Activated gamma-delta T cell (primary cell): ENCODE measurements around the gene KNCN.

ENCODE experiments used
- DNase-seq: peaks from one replicate; lab custom pipeline; 2025; lab: John Stamatoyannopoulos, UW

KNCN gene

DNA sequence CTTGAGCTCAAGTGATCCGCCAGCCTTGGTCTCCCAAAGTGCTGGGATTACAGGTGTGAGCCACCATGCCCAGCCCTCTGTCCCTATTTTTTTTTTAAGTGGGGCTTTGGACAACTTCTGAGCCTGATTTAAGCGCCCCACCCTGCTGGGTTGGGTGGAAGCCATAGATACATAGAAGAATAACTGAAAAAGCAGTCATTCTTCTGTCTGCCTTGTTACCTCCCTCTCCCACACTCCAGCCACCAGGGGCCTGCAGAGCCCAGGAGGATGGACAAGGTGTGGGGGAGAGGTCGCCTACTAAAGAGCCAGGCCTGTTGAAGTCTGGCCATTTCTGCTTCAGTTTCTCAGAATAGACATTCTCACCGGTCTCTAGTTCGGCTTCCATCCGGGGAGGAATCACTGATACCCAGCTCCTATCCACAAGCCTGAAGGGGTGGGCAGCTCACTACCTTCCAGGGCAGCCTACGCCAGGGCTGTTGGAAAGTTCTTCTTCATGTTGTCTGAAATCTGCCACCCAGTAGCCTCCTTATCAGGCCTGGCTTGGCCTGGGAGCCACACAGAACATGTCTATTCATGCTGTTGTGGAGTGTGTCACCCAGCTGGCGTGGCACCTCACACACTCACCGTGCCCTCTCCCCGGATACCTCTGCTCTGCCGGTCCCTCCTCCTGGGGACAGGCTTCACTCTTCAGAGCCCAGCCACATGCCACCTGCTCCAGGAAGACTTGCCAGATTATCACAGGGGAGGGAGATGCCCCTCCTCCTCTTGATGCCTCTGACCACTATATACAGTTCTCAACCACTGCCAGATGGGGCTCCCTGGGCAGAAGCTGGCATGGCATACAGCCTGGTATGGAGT, 27.7 kb downstream of the KNCN start:
- DNase-seq = no peak

DNA sequence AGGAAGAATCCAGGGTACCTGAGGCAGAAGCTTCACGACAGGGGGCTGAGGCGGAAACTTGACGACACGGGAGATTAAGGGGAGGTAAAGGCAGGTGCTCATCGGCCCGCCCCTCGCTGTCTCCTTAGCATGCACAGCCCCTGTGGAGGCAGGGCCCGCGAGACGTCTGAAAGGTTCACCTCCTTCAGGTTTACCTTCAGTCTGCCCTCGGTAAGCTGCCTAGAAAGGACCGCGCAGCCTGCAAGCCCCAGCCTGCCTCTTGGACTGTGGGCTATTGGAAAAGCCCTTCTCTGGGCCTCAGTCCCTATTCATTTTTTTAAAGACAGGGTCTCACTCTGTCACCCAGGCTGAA, 28.5 kb downstream of the KNCN start:
- no peak for DNase-seq

DNA sequence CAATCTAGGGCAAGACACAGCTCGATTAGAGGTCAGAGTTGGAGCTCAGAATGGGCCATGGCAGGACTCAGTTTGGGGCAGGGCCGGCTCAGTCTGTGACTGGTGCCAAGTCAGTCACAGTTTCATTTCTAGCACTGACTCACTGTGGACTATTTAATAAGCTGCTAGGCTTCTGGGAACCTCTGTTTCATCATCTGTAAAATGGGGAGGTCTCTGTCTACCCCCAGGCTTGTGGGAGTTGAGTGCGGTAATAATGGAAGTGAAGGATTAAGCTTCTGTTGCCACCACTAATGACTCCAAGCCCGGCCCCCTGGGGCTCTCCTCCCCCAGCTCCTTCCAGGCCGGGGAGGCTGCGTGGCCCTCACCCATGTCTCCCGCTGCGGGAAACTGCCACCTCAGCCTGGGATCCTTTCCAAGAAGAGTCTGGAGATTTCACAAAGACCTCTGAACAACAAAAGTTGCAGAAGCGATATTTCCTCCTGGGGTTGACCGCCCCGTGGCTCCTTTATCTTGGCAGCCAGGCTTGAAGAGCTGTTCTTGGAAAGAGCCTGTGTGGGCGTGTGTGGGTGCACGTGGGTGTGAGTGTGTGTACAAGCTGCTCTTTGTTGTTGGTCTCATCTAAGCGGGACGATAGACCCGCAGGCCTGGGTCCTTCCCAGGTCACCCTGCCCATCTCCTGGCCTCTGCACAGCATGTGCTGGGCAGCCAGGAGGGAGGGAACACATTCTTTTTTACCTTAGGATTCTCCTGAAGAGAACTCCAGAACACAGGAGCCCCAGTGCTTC, 29.1 kb downstream of the KNCN start:
- DNase-seq = no peak

DNA sequence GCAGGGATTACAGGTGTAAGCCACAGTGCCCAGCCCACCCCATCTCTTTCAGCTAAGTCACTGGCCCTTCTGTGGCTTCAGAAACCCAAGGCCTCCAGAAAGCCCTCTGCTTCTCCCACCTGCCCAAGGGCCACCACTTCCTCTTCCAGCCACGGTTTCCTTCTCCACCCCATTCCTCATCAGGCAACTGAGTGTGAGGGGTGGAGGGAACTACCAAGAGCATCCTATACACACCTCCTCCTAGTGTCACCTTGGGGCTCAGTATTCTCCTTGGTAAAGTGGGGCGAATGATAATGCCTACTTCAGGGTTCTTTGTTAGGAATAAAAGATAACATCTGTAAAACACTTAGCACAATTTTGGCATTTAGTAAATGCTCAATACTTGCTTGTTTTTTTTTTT, 30.0 kb downstream of the KNCN start:
- no peak for DNase-seq

DNA sequence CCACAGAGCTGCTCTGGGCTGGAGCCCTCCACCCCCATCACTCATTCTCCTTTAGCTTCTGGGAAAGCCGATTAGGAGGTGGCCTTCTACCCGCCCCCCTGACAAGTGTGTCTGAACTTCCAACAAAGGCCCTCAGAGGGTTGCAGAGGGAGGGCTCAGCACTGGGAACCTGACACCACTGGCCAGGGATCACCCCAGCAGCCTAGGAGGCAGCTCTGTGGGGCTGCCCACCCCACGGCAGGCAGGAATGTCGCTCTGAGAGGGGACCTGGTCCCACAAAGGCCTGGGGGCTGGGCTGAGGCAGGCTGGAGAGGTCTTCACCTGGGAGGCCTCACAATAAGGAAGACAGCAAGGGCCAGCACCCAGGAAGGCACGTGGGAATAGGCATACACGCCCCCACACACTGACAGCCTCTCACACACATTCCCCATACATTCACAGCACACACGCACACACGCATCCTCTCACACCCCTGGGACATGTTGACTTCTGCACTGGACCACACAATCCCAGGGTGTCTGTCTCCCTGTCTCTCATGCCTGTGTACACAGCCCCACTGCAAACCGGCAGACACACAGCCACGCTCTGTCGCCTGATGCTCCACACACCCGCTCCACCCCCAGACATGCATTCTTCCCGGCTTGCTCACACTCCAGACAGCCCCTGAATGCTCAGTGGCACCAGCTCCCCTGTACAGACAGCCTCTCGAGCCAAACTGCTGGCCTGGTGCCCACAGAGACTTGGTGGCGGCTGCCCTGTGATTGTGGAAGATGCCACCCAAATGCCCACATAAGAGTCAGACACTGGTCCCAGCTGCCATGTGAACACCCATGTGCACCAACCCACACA, 31.2 kb downstream of the KNCN start:
- DNase-seq = no peak

DNA sequence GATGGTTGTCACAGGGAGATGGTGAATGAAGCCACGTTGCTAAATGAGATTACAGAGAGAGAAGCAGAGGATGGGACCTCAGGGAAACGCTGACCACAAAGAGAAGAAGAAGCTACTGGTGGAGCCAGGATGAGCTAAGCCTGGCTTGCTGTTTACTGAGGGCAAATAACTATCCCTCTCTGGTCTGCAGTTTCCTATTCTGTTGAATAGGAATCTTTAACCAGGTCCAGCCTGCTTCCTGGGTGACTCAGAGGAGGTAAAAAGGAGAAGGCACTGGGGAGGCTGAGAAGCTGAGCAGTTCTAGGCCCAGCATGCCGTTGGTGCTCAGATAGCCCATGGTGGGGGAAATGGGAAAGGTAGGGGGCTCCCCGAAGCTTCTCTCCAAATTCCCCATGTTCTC, 32.2 kb downstream of the KNCN start:
- DNase-seq = no peak

DNA sequence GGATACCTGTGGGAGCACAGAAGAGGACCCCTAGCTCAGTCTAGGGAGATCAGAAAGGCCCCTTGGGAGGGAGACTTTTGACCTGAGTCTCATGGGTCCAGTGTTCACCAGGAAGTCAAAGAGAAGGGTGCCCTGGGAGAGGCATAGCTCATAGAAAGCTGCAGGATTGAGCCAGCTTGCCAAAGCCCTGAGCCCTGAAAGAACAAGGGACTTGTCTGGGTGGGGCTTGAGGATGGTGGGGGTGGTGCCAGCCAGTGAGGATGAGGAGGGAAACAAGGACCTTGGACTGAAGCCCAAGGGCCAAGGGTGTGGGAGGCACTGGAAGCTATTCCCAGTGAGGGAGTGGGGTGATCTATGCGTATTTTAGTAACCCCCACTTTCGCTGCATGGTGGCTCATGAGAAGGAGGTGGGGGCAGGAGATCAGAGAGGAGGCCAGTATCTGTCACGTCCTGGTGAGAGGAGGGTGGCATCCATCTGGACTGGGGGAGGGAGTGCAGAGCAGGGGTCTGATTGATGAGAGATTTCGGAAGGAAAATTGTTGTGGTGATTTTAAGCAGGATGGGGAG, 33.4 kb downstream of the KNCN start:
- no peak for DNase-seq

DNA sequence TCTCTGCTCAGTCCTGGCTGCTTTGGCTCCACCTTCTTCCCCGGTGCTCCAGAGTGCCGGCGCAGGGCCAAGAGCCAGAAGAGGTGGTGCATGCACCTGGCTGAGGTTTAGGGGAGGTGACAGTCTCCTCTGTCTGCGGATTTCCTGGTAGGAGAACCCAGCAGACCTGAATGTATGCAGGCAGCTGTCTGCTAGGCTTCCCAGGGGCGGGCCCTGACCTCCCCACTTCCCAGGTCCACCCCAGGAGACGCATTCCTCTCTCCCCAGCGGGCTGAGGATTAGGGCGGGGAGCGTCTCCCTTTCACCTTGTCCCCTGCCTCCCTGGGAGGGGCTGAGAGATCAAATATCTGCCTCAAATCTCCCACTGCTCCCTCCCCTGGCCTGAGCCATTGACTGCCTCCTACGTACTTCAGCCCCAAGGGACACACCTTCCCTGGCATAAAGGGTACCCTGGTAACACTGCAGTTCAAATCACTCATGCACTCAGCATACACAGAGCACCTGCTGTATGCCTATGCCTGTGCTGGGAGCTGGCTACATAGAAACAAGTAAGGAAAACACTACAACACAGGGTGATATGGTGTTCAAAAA, 34.3 kb downstream of the KNCN start:
- no peak for DNase-seq

DNA sequence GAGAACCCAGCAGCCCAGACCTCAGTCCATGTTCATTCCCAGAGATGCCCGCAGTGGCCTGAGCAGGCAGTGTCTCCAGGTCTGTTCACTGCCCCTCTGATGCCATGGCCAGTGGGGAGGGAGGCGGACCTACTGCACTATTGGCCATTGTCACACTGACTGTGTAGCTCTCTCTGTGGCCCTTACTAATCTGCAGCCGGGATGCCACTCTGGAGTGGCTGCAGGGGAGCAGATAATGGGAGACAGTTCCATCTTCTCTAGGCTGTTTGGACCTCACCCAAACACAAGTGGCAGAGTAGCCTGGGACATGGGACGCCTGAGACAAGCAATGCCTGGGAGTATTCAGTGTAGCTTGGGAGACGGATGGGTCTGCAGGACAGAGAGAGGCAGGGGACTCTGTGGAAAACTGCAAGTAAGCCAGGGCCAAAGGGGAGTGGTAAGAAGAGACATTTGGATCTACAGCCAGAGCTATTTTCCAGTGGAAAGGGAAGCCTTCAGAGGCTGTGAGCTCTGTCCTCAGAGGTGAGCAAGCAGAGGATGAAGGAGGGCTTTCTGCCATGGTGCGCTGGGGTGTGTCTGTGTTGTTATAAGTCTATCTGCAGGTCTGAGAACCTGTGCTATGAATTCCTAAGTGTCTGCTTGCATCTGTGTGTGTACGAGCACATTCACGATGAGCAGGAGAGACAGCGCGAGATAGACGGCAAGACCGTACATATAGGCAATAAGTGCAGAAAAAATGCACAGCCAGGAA, 35.1 kb downstream of the KNCN start:
- no peak for DNase-seq

DNA sequence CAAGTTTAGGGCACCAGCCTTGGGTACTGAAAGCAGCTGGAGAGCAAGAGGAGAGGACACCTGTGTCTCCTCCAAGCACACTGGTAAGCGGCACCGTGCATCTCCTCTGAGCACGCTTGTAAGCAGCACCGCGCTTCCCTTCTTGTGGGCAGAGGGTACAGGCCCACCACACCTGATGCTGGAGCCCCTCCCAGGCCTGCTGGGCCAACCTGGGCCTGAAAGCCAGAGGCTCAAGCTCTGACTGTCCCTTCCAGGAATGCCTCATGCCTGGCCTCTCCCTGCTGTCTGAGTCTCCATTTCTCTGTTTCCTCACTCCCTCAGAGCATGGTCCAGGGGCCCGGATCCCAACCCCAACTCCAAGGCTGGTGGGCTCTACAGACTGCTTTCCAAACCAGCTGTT, 35.9 kb downstream of the KNCN start:
- DNase-seq = no peak

DNA sequence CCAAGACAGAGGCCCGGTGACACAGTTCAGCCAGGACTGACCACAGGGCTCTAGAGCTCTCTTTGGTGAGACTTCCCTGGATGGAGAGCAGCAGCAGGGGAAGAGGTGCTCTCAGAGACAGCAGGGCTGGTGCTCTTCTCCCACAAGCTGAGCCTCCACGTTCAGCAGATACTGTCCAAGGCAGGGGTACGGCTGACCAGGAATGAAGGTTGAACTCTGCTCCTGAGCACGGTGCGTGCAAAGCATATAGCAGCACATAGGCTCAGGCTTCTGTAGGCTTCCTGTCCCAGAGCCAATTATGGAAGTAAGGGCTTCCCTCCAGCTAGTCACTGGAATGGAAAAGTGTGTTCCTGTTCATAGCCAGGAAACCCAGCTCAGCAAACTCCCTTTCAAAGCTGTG, 37.9 kb downstream of the KNCN start:
- DNase-seq = no peak

DNA sequence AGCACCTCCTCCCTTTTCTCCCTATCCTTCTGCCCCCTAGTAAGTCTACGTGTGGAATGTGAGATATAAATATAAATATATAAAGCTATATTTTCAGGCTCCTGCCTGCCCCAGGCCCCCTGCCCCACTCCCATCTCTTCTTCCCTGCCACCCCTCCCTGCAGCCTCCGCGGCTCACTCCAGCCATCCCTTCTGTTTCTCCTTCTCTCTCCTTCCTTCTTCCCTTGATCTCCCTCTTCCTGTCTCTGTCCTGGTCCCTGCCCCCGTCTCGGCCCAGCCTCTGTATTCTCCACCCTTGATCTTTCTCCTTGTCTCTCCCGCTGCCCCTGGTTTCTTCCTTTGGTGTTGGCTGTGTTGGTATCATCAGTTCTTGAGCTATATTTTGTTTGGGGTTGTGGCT, 38.7 kb downstream of the KNCN start:
- no peak for DNase-seq

DNA sequence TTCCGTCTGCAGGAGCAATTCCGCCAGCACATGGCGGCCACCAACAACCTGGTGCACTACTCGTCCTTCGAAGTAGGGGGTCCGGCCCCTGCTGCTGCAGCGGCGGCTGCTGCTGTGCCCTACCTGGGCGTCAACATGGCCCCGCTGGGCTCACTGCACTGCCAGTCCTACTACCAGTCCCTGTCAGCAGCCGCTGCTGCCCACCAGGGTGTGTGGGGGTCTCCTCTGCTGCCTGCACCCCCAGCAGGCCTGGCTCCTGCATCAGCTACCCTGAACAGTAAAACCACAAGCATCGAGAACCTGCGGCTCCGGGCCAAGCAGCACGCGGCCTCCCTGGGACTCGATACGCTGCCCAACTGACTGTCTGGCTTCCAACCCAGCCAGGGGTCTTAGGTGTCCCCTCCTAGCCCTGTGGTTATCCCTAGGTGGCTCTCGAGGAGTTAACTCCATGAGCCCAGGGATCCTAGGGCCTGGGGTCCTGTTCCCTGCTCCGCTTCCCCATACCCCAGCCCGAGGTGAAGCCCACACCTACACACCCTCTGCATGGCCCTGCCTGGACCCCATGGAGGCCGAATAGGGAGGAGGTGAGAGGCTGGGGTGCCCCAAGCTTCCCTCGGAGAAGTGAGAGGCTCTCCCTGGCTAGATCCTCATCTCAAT, 39.2 kb downstream of the KNCN start:
- no peak for DNase-seq

DNA sequence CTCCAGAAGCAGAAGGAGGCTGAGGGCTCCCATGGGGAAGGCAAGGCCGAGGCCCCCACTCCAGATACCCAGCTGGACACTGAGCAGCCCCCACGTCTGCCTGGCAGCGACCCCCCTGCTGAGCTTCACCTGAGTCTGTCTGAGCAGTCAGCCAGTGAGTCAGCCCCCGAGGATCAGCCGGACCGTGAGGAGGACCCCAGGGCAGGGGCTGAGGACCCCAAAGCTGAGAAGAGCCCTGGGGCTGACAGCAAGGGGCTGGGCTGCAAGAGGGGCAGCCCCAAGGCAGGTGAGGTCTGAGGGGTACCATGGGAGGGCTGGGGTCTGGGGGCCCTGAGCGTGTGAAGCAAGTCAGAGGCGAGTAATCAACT, 40.5 kb downstream of the KNCN start:
- no peak for DNase-seq

DNA sequence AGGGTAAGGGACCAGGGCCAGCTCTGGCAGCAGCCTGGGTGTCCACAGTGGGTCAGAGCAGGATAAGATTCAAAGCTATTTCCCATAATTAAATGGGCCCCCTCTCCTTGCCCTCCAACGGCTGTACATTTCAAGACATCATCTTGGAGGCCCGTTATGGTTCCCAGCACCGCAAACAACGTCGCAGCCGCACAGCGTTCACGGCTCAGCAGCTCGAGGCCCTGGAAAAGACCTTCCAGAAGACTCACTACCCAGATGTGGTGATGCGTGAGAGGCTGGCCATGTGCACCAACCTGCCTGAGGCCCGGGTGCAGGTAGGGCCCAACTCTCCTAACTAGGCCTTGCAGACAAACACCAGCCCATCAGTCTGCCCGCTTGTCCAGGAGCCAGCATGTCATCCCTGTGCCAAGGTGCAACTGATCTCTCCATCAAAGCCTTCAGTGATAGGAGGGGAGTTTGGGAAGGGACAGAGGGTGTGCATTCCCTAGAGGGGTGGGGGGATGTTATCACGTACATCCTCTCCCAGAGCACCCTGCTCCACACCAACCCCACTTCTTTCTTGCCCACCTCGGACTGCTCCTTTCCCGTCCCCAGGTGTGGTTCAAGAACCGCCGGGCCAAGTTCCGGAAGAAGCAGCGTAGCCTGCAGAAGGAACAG, 41.0 kb downstream of the KNCN start:
- DNase-seq = no peak

DNA sequence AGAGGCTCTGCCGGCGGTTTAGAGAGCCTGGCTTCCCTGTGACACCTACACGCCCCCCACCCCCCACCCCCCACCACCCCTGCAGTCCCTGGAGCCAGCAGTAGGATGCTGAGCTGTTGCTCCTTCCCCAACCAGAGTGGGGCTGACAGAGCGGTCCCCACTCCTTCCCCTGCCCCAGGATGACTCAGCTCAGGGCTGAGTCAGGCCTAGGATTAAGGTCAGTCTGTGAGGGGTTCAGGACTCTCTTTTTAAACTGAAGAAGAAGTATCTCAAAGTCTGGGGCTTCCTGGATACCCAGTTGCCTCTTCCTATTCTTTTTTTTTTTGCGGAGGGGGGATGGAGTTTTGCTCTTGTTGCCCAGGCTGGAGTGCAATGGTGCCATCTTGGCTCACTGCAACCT, 42.7 kb downstream of the KNCN start:
- DNase-seq = no peak

DNA sequence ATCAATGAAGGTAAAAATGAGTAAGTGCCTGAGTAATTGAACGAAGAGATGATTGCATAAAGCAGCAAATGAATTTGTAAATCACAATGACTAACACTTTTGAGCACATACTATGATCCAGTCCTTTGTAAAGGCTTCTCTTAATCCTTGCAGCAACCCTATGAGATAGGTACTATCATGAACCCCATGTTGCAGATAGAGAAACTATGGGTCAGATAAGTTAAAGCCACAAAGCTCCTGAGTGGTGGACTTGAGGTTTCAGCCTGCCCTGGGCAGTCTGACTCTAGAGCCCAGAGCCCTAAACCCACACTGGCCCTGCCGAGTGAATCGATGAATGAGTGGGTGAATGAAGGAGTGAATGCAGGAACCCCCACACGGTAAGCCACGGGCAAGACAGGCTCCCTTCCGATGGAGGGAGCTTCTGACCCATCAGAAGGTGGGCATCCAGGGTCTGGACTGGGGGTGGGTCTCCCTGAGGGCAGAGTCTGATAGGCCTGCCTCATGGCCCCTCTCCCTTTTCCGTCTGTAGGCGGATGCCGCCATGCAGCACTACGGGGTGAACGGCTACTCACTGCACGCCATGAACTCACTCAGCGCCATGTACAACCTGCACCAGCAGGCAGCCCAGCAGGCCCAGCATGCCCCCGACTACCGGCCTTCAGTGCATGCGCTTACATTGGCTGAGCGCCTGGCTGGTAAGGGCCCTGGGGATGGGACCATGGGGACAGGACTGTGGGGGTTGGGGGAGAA, 44.8 kb downstream of the KNCN start:
- DNase-seq = no peak

DNA sequence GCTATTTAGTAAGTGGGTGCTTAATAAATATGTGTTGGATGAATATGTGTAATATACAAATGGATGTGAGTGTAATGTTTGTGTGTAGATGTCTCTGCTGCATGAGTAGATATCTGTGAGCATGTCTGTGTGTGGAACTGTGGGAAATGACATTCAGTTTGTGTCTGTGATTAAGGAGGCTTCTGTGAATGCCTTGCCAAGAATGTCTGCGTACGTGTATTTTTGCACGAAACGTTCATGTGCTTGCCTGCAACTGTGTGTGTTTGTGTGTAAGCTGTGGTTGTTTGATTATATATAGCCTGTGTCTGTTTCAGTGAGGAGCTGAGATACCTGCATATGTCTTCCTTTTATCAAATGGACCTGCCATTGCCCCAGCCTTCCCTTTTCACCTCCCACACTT, 48.0 kb downstream of the KNCN start:
- DNase-seq = no peak

DNA sequence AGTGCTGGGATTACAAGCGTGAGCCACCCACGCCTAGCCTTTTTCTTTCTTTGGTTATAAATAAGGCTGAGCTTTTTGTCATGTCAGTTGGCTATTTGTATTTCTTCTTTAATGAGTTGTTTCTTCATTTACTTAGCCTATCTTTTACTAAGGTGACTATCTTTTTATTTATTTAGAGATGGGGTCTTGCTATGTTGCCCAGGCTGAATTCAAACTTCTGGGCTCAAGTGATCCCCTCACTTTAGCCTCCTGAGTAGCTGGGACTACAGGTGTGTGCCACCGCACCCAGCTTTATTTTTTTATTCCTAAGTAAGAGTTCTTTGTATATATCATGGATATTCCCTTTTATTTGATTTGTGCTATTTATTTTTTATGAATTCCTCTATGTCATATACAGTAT, 49.9 kb downstream of the KNCN start:
- no peak for DNase-seq
